LHCN-M2 (cell line): ENCODE results near the gene SERPINA5. TPM values are rescaled to one million over a fixed set of nuclear protein-coding genes. Genes with fewer than 3 reads are reported as not detected.

Source experiments
- DNase-seq: peaks from one replicate; pipeline ENCODE4 v3.0.0-alpha.2; 2012; ENCODE audit warnings: low read depth
- total RNA-seq: library from RNA; depleted of rRNA; stranded (reverse); fragments of >200 nt; gene quantifications from 2 replicates; pipeline ENCODE4 v1.2.3, GENCODE V29; 2014

Gene SERPINA5
- total RNA-seq, 1 experiment from 2014 or later: 0.06 TPM

- peak; percentile 11 for DNase-seq
These were observed 31.9 kb upstream of the SERPINA5 start for GRCh38 chr14:94548999-94549985.

GRCh38 chr14:94550041-94550440 lies 31.2 kb upstream of the SERPINA5 start:
- no peak for DNase-seq

- no peak for DNase-seq
These were observed 25.2 kb upstream of the SERPINA5 start for GRCh38 chr14:94555991-94556390.

GRCh38 chr14:94557327-94557726 lies 23.9 kb upstream of the SERPINA5 start:
- DNase-seq: no peak

- no peak for DNase-seq
These were observed 22.4 kb upstream of the SERPINA5 start for GRCh38 chr14:94558842-94559241.

GRCh38 chr14:94559638-94560290 lies 21.5 kb upstream of the SERPINA5 start:
- DNase-seq: no peak

GRCh38 chr14:94560291-94560665 lies 20.9 kb upstream of the SERPINA5 start:
- DNase-seq: no peak

- DNase-seq: no peak
These were observed 20.2 kb upstream of the SERPINA5 start, which contains the start of gene SERPINA4 for GRCh38 chr14:94560751-94561655. TSS of gene SERPINA4 (plus strand) at chr14:94561442. CDS start at chr14:94563483, 2,041 bp downstream.

- DNase-seq: no peak
These were observed 19.6 kb upstream of the SERPINA5 start for GRCh38 chr14:94561656-94562010.

GRCh38 chr14:94562022-94562421 lies 19.2 kb upstream of the SERPINA5 start:
- DNase-seq: no peak

GRCh38 chr14:94562941-94563883 lies 18.0 kb upstream of the SERPINA5 start:
- no peak for DNase-seq

- DNase-seq: no peak
These were observed 16.8 kb upstream of the SERPINA5 start for GRCh38 chr14:94564381-94564780.

GRCh38 chr14:94568186-94568585 lies 13.0 kb upstream of the SERPINA5 start:
- DNase-seq: no peak

- DNase-seq: no peak
These were observed 11.7 kb upstream of the SERPINA5 start for GRCh38 chr14:94569381-94570001.

- DNase-seq: no peak
These were observed 11.2 kb upstream of the SERPINA5 start for GRCh38 chr14:94570002-94570400.

GRCh38 chr14:94570440-94570839 lies 10.8 kb upstream of the SERPINA5 start:
- DNase-seq: no peak

- no peak for DNase-seq
These were observed 9.8 kb upstream of the SERPINA5 start for GRCh38 chr14:94571395-94571794.

- peak; percentile 13 for DNase-seq
These were observed 9.3 kb upstream of the SERPINA5 start for GRCh38 chr14:94571950-94572349.

- no peak for DNase-seq
These were observed 8.5 kb upstream of the SERPINA5 start for GRCh38 chr14:94572637-94573303.
